PC-3 (cell line): ENCODE measurements around the gene TTLL7.

Experiments
- EZH2 ChIP-seq: fragments of 300-600 bp; sonication (generic); IDR thresholded peaks from one replicate; pipeline ENCODE4 v1.6.1; 2017; ENCODE audit warnings: antibody characterized with exemption, mild to moderate bottlenecking, low read length; ENCODE audit not compliant: unreplicated experiment
- EZH2phosphoT487 ChIP-seq: fragments of 300-600 bp; sonication (generic); IDR thresholded peaks from 2 replicates; pipeline ENCODE4 v1.6.1; 2018; ENCODE audit warnings: mild to moderate bottlenecking, antibody characterized with exemption, low read length, borderline replicate concordance
- TF ChIP-seq, protein P1 (sequence below): fragments of 300-600 bp; sonication (generic); conservative IDR thresholded peaks from 2 replicates; pipeline ENCODE4 v1.5.1; 2017; ENCODE audit warnings: antibody characterized with exemption, low read depth, mild to moderate bottlenecking, low read length

GRCh38 chr1:83954166-83954823 lies 44.6 kb downstream of the TTLL7 start:
- TF ChIP-seq, protein P1, sequence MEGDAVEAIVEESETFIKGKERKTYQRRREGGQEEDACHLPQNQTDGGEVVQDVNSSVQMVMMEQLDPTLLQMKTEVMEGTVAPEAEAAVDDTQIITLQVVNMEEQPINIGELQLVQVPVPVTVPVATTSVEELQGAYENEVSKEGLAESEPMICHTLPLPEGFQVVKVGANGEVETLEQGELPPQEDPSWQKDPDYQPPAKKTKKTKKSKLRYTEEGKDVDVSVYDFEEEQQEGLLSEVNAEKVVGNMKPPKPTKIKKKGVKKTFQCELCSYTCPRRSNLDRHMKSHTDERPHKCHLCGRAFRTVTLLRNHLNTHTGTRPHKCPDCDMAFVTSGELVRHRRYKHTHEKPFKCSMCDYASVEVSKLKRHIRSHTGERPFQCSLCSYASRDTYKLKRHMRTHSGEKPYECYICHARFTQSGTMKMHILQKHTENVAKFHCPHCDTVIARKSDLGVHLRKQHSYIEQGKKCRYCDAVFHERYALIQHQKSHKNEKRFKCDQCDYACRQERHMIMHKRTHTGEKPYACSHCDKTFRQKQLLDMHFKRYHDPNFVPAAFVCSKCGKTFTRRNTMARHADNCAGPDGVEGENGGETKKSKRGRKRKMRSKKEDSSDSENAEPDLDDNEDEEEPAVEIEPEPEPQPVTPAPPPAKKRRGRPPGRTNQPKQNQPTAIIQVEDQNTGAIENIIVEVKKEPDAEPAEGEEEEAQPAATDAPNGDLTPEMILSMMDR, result no peak
- TF ChIP-seq EZH2, result no peak
- TF ChIP-seq EZH2phosphoT487, result no peak
